Natural killer cell (primary cell): ENCODE measurements around the gene PRR7. TPM values are rescaled to one million over a fixed set of nuclear protein-coding genes. Genes with fewer than 3 reads are reported as not detected.

Source experiments
- ATAC-seq, 3 donors: fragments of 150-1000 bp in 2 of 3; fragments of 200-7000 bp in 1 of 3; cut with Tn5 transposase; 1 replicate in 1 of 3; 2 replicates in 2 of 3; pipeline ENCODE4 v1.10.0; 2021; ENCODE audit warnings: mild to moderate bottlenecking in 2 of 3, moderate library complexity in 2 of 3
- DNase-seq, 2 donors: peaks; one replicate each; pipeline versions ENCODE4 v3.0.0 to v3.0.0-alpha.2; 2013 to 2021; ENCODE audit warnings: mixed read lengths in 1 of 2
- H3K27ac ChIP-seq: one replicate; pipeline ENCODE4 v1.5.1; 2013; ENCODE audit warnings: mild to moderate bottlenecking, low read length
- H3K27me3 ChIP-seq: one replicate; pipeline ENCODE4 v1.6.1; 2013; ENCODE audit warnings: low read length; ENCODE audit not compliant: control insufficient read depth, insufficient read depth
- H3K36me3 ChIP-seq: one replicate; pipeline ENCODE4 v1.6.1; 2013; ENCODE audit warnings: low read length; ENCODE audit not compliant: control insufficient read depth, insufficient read depth
- H3K4me1 ChIP-seq: one replicate; pipeline ENCODE4 v1.6.1; 2013; ENCODE audit warnings: low read length; ENCODE audit not compliant: control insufficient read depth, insufficient read depth
- H3K4me3 ChIP-seq: one replicate; pipeline ENCODE4 v1.5.1; 2013; ENCODE audit warnings: low read length
- H3K9me3 ChIP-seq: one replicate; pipeline ENCODE4 v1.6.1; 2013; ENCODE audit warnings: low read length; ENCODE audit not compliant: control insufficient read depth, insufficient read depth
- H3K27ac Mint-ChIP-seq, 2 donors: one replicate each; pipeline ENCODE4 v1.8.0; 2022; ENCODE audit warnings: mild to moderate bottlenecking in 2 of 2, mixed read lengths in 2 of 2, moderate library complexity in 1 of 2
- H3K27me3 Mint-ChIP-seq, 2 donors: one replicate each; pipeline ENCODE4 v1.8.0; 2022; ENCODE audit warnings: low read depth in 2 of 2, mixed read lengths in 2 of 2
- H3K36me3 Mint-ChIP-seq: one replicate; pipeline ENCODE4 v1.8.0; 2022; ENCODE audit warnings: mixed read lengths
- H3K4me1 Mint-ChIP-seq, 2 donors: one replicate each; pipeline ENCODE4 v1.8.0; 2022; ENCODE audit warnings: mixed read lengths in 2 of 2
- H3K4me3 Mint-ChIP-seq: one replicate; pipeline ENCODE4 v1.8.0; 2022; ENCODE audit warnings: mild to moderate bottlenecking, moderate library complexity, mixed read lengths
- H3K9me3 Mint-ChIP-seq, 2 donors: one replicate each; pipeline ENCODE4 v1.8.0; 2022; ENCODE audit warnings: mixed read lengths in 2 of 2
- CTCF ChIP-seq: fragments of 200-600 bp; IDR thresholded peaks from one replicate; pipeline ENCODE4 v1.8.0; 2022; ENCODE audit warnings: antibody characterized with exemption
- WGBS: methylation state at CpG from one replicate; pipeline ENCODE4 v1.1.7; 2013; ENCODE audit warnings: missing lambda C conversion rate; ENCODE audit not compliant: insufficient coverage; 5-methylcytosine and 5-hydroxymethylcytosine counted together
- intact Hi-C: fragments of 100-400 bp; cut with micrococcal nuclease; formaldehyde crosslinking; loops from one replicate; pipeline ENCODE4 v1.14.2; 2022
- total RNA-seq, 4 donors: library from RNA; stranded (reverse); fragments of 120-200 nt in 1 of 4; gene quantifications; one replicate each; pipeline versions ENCODE4 v1.2.3 to v1.2.4, GENCODE V29; 2013 to 2022

Gene PRR7
- total RNA-seq, 3 donors from 2014 or later (not counting 1 experiment from before 2014, with no cell fraction given) = 21.6 to 27.9 (median 23.3) TPM

- Mint-ChIP-seq H3K4me1 (peaks cover 18 to 38% of the 10 kb centered on the region in 2 donors), H3K4me3 (peak overlapping the region; percentile 31), H3K9me3 (no peaks in the 10 kb centered on the region), H3K36me3 (no peaks in the 10 kb centered on the region), H3K27me3 (peaks cover 10 to 17% of the 10 kb centered on the region in 2 donors), H3K27ac (no peak overlapping the region)
- Histone ChIP-seq H3K27me3 (peaks cover 5% of the 10 kb centered on the region), H3K4me1 (peaks cover 55% of the 10 kb centered on the region), H3K4me3 (no peak overlapping the region), H3K9me3 (no peaks in the 10 kb centered on the region), H3K27ac (no peak overlapping the region), H3K36me3 (no peaks in the 10 kb centered on the region)
- ATAC-seq (no peak), DNase-seq (no peak)
- WGBS = 97% methylated on average over 6 of the region's 6 CpGs
- intact Hi-C loops = loop anchor here (10.0 kb wide), 1 partner anchor 385 kb away; no protein-coding TSS in a partner anchor
- no peak for TF ChIP-seq CTCF
These were observed 53.2 kb downstream of the PRR7 start for GRCh38 chr5:177499842-177500241.

GRCh38 chr5:177500685-177501522 is 54.3 kb downstream of the PRR7 start:
- Histone ChIP-seq H3K9me3 (no peaks in the 10 kb centered on the region), H3K36me3 (no peaks in the 10 kb centered on the region), H3K27me3 (peaks cover 5% of the 10 kb centered on the region), H3K4me3 (no peak overlapping the region), H3K27ac (no peak overlapping the region), H3K4me1 (peaks cover 44% of the 10 kb centered on the region)
- Mint-ChIP-seq H3K4me3 (no peak overlapping the region), H3K27me3 (peaks cover 10 to 17% of the 10 kb centered on the region in 2 donors), H3K9me3 (no peaks in the 10 kb centered on the region), H3K27ac (no peak overlapping the region), H3K36me3 (no peaks in the 10 kb centered on the region), H3K4me1 (peaks cover 18 to 32% of the 10 kb centered on the region in 2 donors)
- WGBS = 32% methylated on average over 9 of the region's 10 CpGs
- TF ChIP-seq CTCF = peak; percentile 92
- peak; percentile 84 to 91 for DNase-seq
- peak; percentile 30 to 52 (median 43) for ATAC-seq
- intact Hi-C loops = loop anchor here (1.0 kb wide), 3 partner anchors 97 to 183 kb away; no protein-coding TSS in a partner anchor

- peaks cover 18 to 27% of the 10 kb centered on the region in 2 donors for H3K4me1 Mint-ChIP-seq
- no peaks in the 10 kb centered on the region for H3K36me3 Mint-ChIP-seq
- Histone ChIP-seq H3K36me3 (no peaks in the 10 kb centered on the region), H3K4me3 (no peak overlapping the region), H3K4me1 (peaks cover 32% of the 10 kb centered on the region), H3K27me3 (peaks cover 5% of the 10 kb centered on the region), H3K9me3 (no peaks in the 10 kb centered on the region), H3K27ac (no peak overlapping the region)
- H3K4me3 Mint-ChIP-seq = no peak overlapping the region
- peaks cover 10 to 17% of the 10 kb centered on the region in 2 donors for H3K27me3 Mint-ChIP-seq
- WGBS = 66% methylated on average over 9 of the region's 9 CpGs
- no peak overlapping the region for H3K27ac Mint-ChIP-seq
- ATAC-seq (no peak), DNase-seq (no peak)
- intact Hi-C loops = loop anchor here (1.0 kb wide), 3 partner anchors 98 to 184 kb away; no protein-coding TSS in a partner anchor
- no peaks in the 10 kb centered on the region for H3K9me3 Mint-ChIP-seq
- no peak for TF ChIP-seq CTCF
These were observed 55.5 kb downstream of the PRR7 start for GRCh38 chr5:177501874-177502678.
